H9 (cell line): ENCODE data around the gene TTLL3. TPM values are rescaled to one million over a fixed set of nuclear protein-coding genes. Genes with fewer than 3 reads are reported as not detected.

Experiments
- DNase-seq: peaks from one replicate; pipeline ENCODE4 v3.0.0-alpha.2; 2017
- H2AFZ ChIP-seq: one replicate; pipeline ENCODE4 v1.6.1; 2013; ENCODE audit warnings: mild to moderate bottlenecking, low read length, control low read depth, moderate library complexity
- H2AK5ac ChIP-seq: 2 replicates; pipeline ENCODE4 v1.6.1; 2013; ENCODE audit warnings: low read length, control low read depth, mixed read lengths; ENCODE audit not compliant: insufficient read length
- H2BK120ac ChIP-seq: one replicate; pipeline ENCODE4 v1.6.1; 2013; ENCODE audit warnings: low read depth, mild to moderate bottlenecking, low read length, control low read depth, inconsistent platforms; ENCODE audit not compliant: poor library complexity, severe bottlenecking
- H2BK12ac ChIP-seq: 2 replicates; pipeline ENCODE4 v1.6.1; 2013; ENCODE audit warnings: low read length, control low read depth, mixed read lengths, low read depth; ENCODE audit not compliant: insufficient read length
- H2BK15ac ChIP-seq: 2 replicates; pipeline ENCODE4 v1.6.1; 2013; ENCODE audit warnings: low read depth, low read length, control low read depth
- H2BK20ac ChIP-seq: one replicate; pipeline ENCODE4 v1.6.1; 2013; ENCODE audit warnings: low read depth, mild to moderate bottlenecking, low read length, control low read depth, inconsistent platforms; ENCODE audit not compliant: poor library complexity, severe bottlenecking
- H2BK5ac ChIP-seq: 2 replicates; pipeline ENCODE4 v1.6.1; 2013; ENCODE audit warnings: low read length, control low read depth, mixed read lengths; ENCODE audit not compliant: insufficient read length
- H3K14ac ChIP-seq: 2 replicates; pipeline ENCODE4 v1.6.1; 2013; ENCODE audit warnings: low read length, control low read depth; ENCODE audit not compliant: insufficient read depth
- H3K18ac ChIP-seq: 2 replicates; pipeline ENCODE4 v1.6.1; 2013; ENCODE audit warnings: low read depth, mild to moderate bottlenecking, mixed read lengths, low read length, control low read depth; ENCODE audit not compliant: insufficient read length
- H3K23ac ChIP-seq: 2 replicates; pipeline ENCODE4 v1.6.1; 2013; ENCODE audit warnings: low read length, control low read depth, mixed read lengths, low read depth; ENCODE audit not compliant: insufficient read length
- H3K23me2 ChIP-seq: 2 replicates; pipeline ENCODE4 v1.6.1; 2013; ENCODE audit warnings: low read depth, mild to moderate bottlenecking, mixed read lengths, low read length, control low read depth; ENCODE audit not compliant: insufficient read length, poor library complexity, severe bottlenecking
- H3K27ac ChIP-seq: 2 replicates; pipeline ENCODE4 v1.5.1; 2013; ENCODE audit warnings: low read length, control low read depth, mixed read lengths, low read depth; ENCODE audit not compliant: insufficient read length
- H3K27me3 ChIP-seq: 2 replicates; pipeline ENCODE4 v1.6.1; 2013; ENCODE audit warnings: low read length, control low read depth, inconsistent platforms; ENCODE audit not compliant: insufficient read depth
- H3K4ac ChIP-seq: 2 replicates; pipeline ENCODE4 v1.6.1; 2013; ENCODE audit warnings: low read depth, mild to moderate bottlenecking, control low read depth, inconsistent platforms, low read length, moderate library complexity
- H3K4me1 ChIP-seq: 2 replicates; pipeline ENCODE4 v1.6.1; 2013; ENCODE audit warnings: low read length, control low read depth, inconsistent platforms; ENCODE audit not compliant: insufficient read depth
- H3K4me2 ChIP-seq: 2 replicates; pipeline ENCODE4 v1.6.1; 2013; ENCODE audit warnings: low read length, control low read depth, mixed read lengths; ENCODE audit not compliant: insufficient read length, insufficient read depth
- H3K56ac ChIP-seq: 2 replicates; pipeline ENCODE4 v1.6.1; 2013; ENCODE audit warnings: low read depth, mild to moderate bottlenecking, mixed read lengths, low read length, control low read depth; ENCODE audit not compliant: insufficient read length
- H3K79me1 ChIP-seq: 2 replicates; pipeline ENCODE4 v1.6.1; 2013; ENCODE audit warnings: low read depth, mild to moderate bottlenecking, moderate library complexity, low read length, control low read depth, inconsistent platforms; ENCODE audit not compliant: insufficient read depth, poor library complexity, severe bottlenecking
- H3K79me2 ChIP-seq: 2 replicates; pipeline ENCODE4 v1.6.1; 2013; ENCODE audit warnings: low read length, control low read depth, inconsistent platforms; ENCODE audit not compliant: insufficient read depth
- H3K9ac ChIP-seq: 2 replicates; pipeline ENCODE4 v1.6.1; 2013; ENCODE audit warnings: low read length, control low read depth, mixed read lengths; ENCODE audit not compliant: insufficient read length; ENCODE audit errors: extremely low read depth
- H3K9me3 ChIP-seq: one replicate; pipeline ENCODE4 v1.6.1; 2013; ENCODE audit warnings: low read depth, low read length, inconsistent platforms; ENCODE audit not compliant: control insufficient read depth
- H3T11ph ChIP-seq: one replicate; pipeline ENCODE4 v1.6.1; 2013; ENCODE audit warnings: mild to moderate bottlenecking, low read length, control low read depth, inconsistent platforms
- H4K20me1 ChIP-seq: one replicate; pipeline ENCODE4 v1.6.1; 2013; ENCODE audit not compliant: control insufficient read depth, insufficient read length, insufficient read depth
- H4K5ac ChIP-seq: 2 replicates; pipeline ENCODE4 v1.6.1; 2013; ENCODE audit warnings: low read depth, mild to moderate bottlenecking, mixed read lengths, low read length, control low read depth; ENCODE audit not compliant: insufficient read length
- H4K8ac ChIP-seq: replicated peaks from 2 replicates; pipeline ENCODE4 v1.6.1; 2013; ENCODE audit warnings: low read length, control low read depth, mixed read lengths, low read depth; ENCODE audit not compliant: insufficient read length
- H4K91ac ChIP-seq: 2 replicates; pipeline ENCODE4 v1.6.1; 2013; ENCODE audit warnings: low read depth, mild to moderate bottlenecking, moderate library complexity, mixed read lengths, low read length, control low read depth; ENCODE audit not compliant: insufficient read length
- H3K27ac Mint-ChIP-seq, 3 experiments: 2 replicates in 2 of 3; 3 replicates in 1 of 3; pipeline ENCODE4 v1.8.0; 2020 to 2021; ENCODE audit warnings: mixed read lengths in 3 of 3, mild to moderate bottlenecking in 1 of 3, moderate library complexity in 1 of 3
- H3K27me3 Mint-ChIP-seq: 2 replicates; pipeline ENCODE4 v1.8.0; 2021; ENCODE audit warnings: low read depth, mild to moderate bottlenecking, moderate library complexity, mixed read lengths
- H3K36me3 Mint-ChIP-seq, 3 experiments: 2 replicates in 2 of 3; 3 replicates in 1 of 3; pipeline ENCODE4 v1.8.0; 2020 to 2021; ENCODE audit warnings: low read depth in 3 of 3, mixed read lengths in 3 of 3; ENCODE audit not compliant: insufficient read depth in 1 of 3
- H3K4me1 Mint-ChIP-seq, 2 experiments: 2 replicates each; pipeline ENCODE4 v1.8.0; 2020; ENCODE audit warnings: mixed read lengths in 2 of 2
- H3K4me3 Mint-ChIP-seq, 2 experiments: 2 replicates in 1 of 2; 3 replicates in 1 of 2; pipeline ENCODE4 v1.8.0; 2020 to 2021; ENCODE audit warnings: mild to moderate bottlenecking in 2 of 2, mixed read lengths in 2 of 2, moderate library complexity in 1 of 2
- H3K9me3 Mint-ChIP-seq, 2 experiments: 2 replicates in 1 of 2; 3 replicates in 1 of 2; pipeline ENCODE4 v1.8.0; 2020; ENCODE audit warnings: mild to moderate bottlenecking in 2 of 2, mixed read lengths in 2 of 2, moderate library complexity in 1 of 2
- whole genome bisulfite sequencing: extraction: QIAGEN DNeasy Blood & Tissue Kit; methylation state at CpG from one replicate; pipeline ENCODE4 v1.1.7; 2013; ENCODE audit warnings: missing lambda C conversion rate, low lambda C conversion rate, mixed read lengths; ENCODE audit not compliant: insufficient read length; ENCODE audit errors: extremely low coverage; 5-methylcytosine and 5-hydroxymethylcytosine counted together
- total RNA-seq: library from RNA; stranded (reverse); gene quantifications from 2 replicates; pipeline ENCODE4 v1.2.1, GENCODE V29; 2021
- TF ChIP-seq, protein P1 (sequence below): fragments of 200-600 bp; sonication (generic); conservative IDR thresholded peaks from 3 replicates; pipeline ENCODE4 v1.8.0; 2021; ENCODE audit warnings: antibody characterized with exemption, mild to moderate bottlenecking

TTLL3 gene
- total RNA-seq, 1 experiment from 2014 or later: 14.4 TPM

DNA sequence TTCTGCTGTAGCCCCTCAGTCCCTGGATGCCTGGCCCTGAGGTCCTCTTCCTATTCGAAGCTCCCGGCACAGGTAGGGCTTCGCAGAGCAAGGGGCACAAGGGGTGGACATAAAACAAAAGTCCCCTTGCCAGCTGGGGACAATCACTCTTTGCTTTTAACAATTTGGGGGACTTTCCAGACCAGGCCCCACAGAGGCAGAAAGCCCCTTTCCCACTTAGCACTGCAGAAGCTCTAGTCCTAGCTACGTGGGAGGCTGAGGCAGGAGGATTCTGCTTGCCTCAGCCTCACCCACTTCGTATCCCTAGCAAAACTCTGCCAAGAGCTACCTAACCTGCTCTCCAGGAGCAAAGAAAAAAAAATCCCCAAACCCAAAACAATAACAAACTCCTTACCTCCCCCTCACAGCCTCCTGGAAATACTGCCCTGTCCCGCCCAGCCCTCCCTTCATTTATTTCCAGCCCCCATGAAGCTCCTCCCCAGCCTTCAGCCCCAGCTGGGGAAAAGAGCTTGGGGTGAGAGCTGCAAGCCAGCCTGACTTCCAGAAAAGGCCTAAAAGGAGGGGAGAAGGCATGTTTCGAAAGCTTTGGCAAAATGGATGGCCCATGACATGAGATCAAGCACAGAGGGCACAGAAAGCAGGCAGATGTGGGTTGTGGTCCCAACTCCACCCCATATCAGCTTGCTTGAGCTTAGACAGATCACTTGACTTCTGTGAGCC is 69.9 kb downstream of the TTLL3 start, which contains the start of gene CIDEC:
TSS of gene CIDEC (minus strand) at position 424 of the 720 bp plus-strand sequence. CDS start 1,767 bp downstream, outside the sequence.
- H3K27me3 Mint-ChIP-seq: no peaks in the 10 kb centered on the region; the same call in none of the 2 replicates

More for the DNA sequence above, 69.9 kb downstream of the TTLL3 start, which contains the start of gene CIDEC:
- Histone ChIP-seq H3K79me1 (no peaks in the 10 kb centered on the region), H3K23me2 (no peaks in the 10 kb centered on the region), H4K20me1 (no peaks in the 10 kb centered on the region), H2BK12ac (no peak within 1 kb of the TSS), H3K23ac (no peak within 1 kb of the TSS), H4K91ac (no peak within 1 kb of the TSS), H3K79me2 (no peaks in the 10 kb centered on the region), H2BK120ac (no peak within 1 kb of the TSS), H3K9me3 (no peaks in the 10 kb centered on the region), H2BK20ac (no peak within 1 kb of the TSS), H3K56ac (no peak within 1 kb of the TSS), H4K8ac (no peak within 1 kb of the TSS), H3K4ac (no peak within 1 kb of the TSS), H2BK5ac (no peak within 1 kb of the TSS), H3K14ac (no peak within 1 kb of the TSS), H3K18ac (no peak within 1 kb of the TSS), H3K9ac (no peak within 1 kb of the TSS), H2BK15ac (no peak within 1 kb of the TSS), H3K4me2 (no peak within 1 kb of the TSS), H2AK5ac (no peak within 1 kb of the TSS), H4K5ac (no peak within 1 kb of the TSS), H3K27ac (no peak within 1 kb of the TSS), H2AFZ (no peak within 1 kb of the TSS), H3K27me3 (no peaks in the 10 kb centered on the region), H3K4me1 (no peaks in the 10 kb centered on the region), H3T11ph (no peak within 1 kb of the TSS)
- WGBS: no CpG with 5 or more reads among the region's 7 CpGs
- no peak for DNase-seq
- Mint-ChIP-seq H3K9me3 (no peaks in the 10 kb centered on the region), H3K4me3 (no peak within 1 kb of the TSS), H3K36me3 (no peaks in the 10 kb centered on the region), H3K4me1 (peaks cover 7 to 12% of the 10 kb centered on the region in 2 experiments), H3K27ac (no peak within 1 kb of the TSS)
- TF ChIP-seq, protein P1, sequence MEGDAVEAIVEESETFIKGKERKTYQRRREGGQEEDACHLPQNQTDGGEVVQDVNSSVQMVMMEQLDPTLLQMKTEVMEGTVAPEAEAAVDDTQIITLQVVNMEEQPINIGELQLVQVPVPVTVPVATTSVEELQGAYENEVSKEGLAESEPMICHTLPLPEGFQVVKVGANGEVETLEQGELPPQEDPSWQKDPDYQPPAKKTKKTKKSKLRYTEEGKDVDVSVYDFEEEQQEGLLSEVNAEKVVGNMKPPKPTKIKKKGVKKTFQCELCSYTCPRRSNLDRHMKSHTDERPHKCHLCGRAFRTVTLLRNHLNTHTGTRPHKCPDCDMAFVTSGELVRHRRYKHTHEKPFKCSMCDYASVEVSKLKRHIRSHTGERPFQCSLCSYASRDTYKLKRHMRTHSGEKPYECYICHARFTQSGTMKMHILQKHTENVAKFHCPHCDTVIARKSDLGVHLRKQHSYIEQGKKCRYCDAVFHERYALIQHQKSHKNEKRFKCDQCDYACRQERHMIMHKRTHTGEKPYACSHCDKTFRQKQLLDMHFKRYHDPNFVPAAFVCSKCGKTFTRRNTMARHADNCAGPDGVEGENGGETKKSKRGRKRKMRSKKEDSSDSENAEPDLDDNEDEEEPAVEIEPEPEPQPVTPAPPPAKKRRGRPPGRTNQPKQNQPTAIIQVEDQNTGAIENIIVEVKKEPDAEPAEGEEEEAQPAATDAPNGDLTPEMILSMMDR: no peak
